GM12892 (cell line): ENCODE results near the gene SMIM12.

Experiments used
- POLR2A ChIP-seq: IDR thresholded peaks from 2 replicates; pipeline ENCODE4 v1.6.1; 2011; ENCODE audit warnings: low read depth, low read length, control low read depth
- TAF1 ChIP-seq: IDR thresholded peaks from 2 replicates; pipeline ENCODE4 v1.6.1; 2011; ENCODE audit warnings: low read depth, mild to moderate bottlenecking, control low read depth, low read length, borderline replicate concordance

DNA sequence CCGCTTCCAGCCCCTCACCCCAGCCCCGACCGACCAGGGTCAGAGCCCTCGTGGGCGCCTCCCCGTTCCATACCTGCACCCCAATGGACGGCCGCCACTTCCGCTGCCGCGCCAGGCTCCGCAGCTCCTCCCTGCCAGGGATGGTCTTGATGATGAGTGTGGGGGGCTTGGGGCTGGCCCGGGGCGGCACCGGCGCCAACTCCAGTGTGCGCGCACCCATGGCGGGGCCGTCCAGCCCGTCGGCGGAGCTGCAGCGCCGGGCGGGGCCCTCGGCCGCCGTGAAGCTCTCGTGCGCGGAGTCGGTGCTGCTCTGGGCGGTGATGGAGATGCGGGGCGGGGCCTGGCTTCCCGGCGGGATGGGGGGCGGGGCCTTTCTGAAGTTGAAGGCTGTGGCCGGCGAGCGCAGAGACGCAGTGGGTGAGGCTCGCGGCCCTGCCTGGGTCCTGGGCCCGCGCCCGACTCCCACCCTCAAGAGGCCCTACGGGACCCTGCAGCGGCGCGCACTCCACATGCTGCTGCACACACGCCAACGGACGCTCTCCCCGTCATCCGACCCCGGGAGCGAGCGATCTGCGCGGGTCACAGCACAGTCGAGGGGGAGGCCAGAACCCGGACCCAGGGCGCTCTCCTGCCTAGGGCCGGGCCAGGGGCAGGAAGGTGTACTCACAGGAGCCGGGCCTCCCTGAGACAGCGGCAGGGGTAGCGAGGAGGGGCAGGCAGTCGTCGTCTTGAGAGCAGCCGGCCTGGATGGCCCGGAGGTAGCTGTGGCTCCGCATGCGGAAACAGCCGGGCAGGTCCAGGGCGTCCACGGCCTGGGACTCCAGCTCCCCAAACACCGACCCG is 26.1 kb upstream of the SMIM12 start:
- TF ChIP-seq POLR2A (no peak), TAF1 (no peak)
